Liver (tissue), 9 donors: ENCODE results near the gene CREM. TPM values are rescaled to one million over a fixed set of nuclear protein-coding genes. Genes with fewer than 3 reads are reported as not detected.

Experiments
- DNase-seq: peaks from one replicate; pipeline ENCODE4 v3.0.0-alpha.2; 2017; ENCODE audit warnings: low spot score
- H3K27ac ChIP-seq, 2 donors: one replicate each; pipeline ENCODE4 v1.7.0; 2013; ENCODE audit warnings: inconsistent platforms in 2 of 2, low read length in 2 of 2, control low read depth in 1 of 2, low read depth in 1 of 2, mild to moderate bottlenecking in 1 of 2
- H3K27me3 ChIP-seq, 4 donors: one replicate each; pipeline versions ENCODE4 v1.6.1 to v1.7.0; 2013; ENCODE audit warnings: low read length in 3 of 4, inconsistent platforms in 1 of 4, mild to moderate bottlenecking in 1 of 4, moderate library complexity in 1 of 4; ENCODE audit not compliant: control insufficient read depth in 4 of 4, insufficient read depth in 4 of 4
- H3K36me3 ChIP-seq, 4 donors: one replicate each; pipeline versions ENCODE4 v1.6.1 to v1.7.0; 2013; ENCODE audit warnings: low read length in 3 of 4, mild to moderate bottlenecking in 3 of 4, low read depth in 1 of 4, moderate library complexity in 1 of 4; ENCODE audit not compliant: control insufficient read depth in 4 of 4, insufficient read depth in 3 of 4
- H3K4me1 ChIP-seq, 4 donors: one replicate each; pipeline versions ENCODE4 v1.6.1 to v1.7.0; 2013; ENCODE audit warnings: low read length in 3 of 4, mild to moderate bottlenecking in 3 of 4, moderate library complexity in 1 of 4; ENCODE audit not compliant: control insufficient read depth in 4 of 4, insufficient read depth in 4 of 4
- H3K4me3 ChIP-seq, 3 donors: one replicate each; pipeline versions ENCODE4 v1.6.1 to v1.7.0; 2013; ENCODE audit warnings: low read length in 3 of 3, control low read depth in 1 of 3, low read depth in 1 of 3, mild to moderate bottlenecking in 1 of 3
- H3K9ac ChIP-seq, 2 donors: one replicate each; pipeline ENCODE4 v1.7.0; 2013; ENCODE audit warnings: low read length in 2 of 2, mild to moderate bottlenecking in 2 of 2, moderate library complexity in 2 of 2, control low read depth in 1 of 2, low read depth in 1 of 2
- H3K9me3 ChIP-seq, 4 donors: one replicate each; pipeline versions ENCODE4 v1.6.1 to v1.7.0; 2013; ENCODE audit warnings: low read length in 3 of 4; ENCODE audit not compliant: control insufficient read depth in 4 of 4
- ATF3 ChIP-seq: IDR thresholded peaks from 2 replicates; pipeline ENCODE4 v1.6.1; 2016; ENCODE audit warnings: antibody characterized with exemption
- CTCF ChIP-seq: fragments of 150-350 bp; IDR thresholded peaks from 2 replicates; pipeline ENCODE4 v1.5.1; 2017; ENCODE audit warnings: improper control_type of control experiment, low read depth, low read length; ENCODE audit not compliant: missing input control
- EGR1 ChIP-seq, 2 donors: IDR thresholded peaks; 2 replicates each; pipeline ENCODE4 v1.6.1; 2016 to 2018; ENCODE audit warnings: antibody characterized with exemption in 2 of 2, low read depth in 2 of 2
- FOXA1 ChIP-seq: IDR thresholded peaks from 2 replicates; pipeline ENCODE4 v1.6.1; 2016; ENCODE audit warnings: antibody characterized with exemption
- FOXA2 ChIP-seq: IDR thresholded peaks from 2 replicates; pipeline ENCODE4 v1.6.1; 2016; ENCODE audit warnings: antibody characterized with exemption
- GABPA ChIP-seq, 2 donors: IDR thresholded peaks in 1 of 2; conservative IDR thresholded peaks in 1 of 2; 2 replicates each; pipeline ENCODE4 v1.6.1; 2016; ENCODE audit warnings: antibody characterized with exemption in 2 of 2, mild to moderate bottlenecking in 1 of 2, moderate library complexity in 1 of 2
- HNF4A ChIP-seq, 2 donors: conservative IDR thresholded peaks; 2 replicates each; pipeline ENCODE4 v1.6.1; 2016; ENCODE audit warnings: antibody characterized with exemption in 2 of 2, mild to moderate bottlenecking in 2 of 2
- HNF4G ChIP-seq: IDR thresholded peaks from 2 replicates; pipeline ENCODE4 v1.6.1; 2016; ENCODE audit warnings: antibody characterized with exemption
- JUND ChIP-seq, 2 donors: IDR thresholded peaks; 2 replicates each; pipeline ENCODE4 v1.6.1; 2016; ENCODE audit warnings: antibody characterized with exemption in 2 of 2
- NR2F2 ChIP-seq: IDR thresholded peaks from 2 replicates; pipeline ENCODE4 v1.6.1; 2016; ENCODE audit warnings: antibody characterized with exemption
- RAD21 ChIP-seq, 2 donors: IDR thresholded peaks; 2 replicates each; pipeline ENCODE4 v1.6.1; 2016; ENCODE audit warnings: antibody characterized with exemption in 2 of 2, mild to moderate bottlenecking in 2 of 2
- RXRA ChIP-seq, 2 donors: IDR thresholded peaks; 2 replicates each; pipeline ENCODE4 v1.6.1; 2017 to 2018; ENCODE audit warnings: antibody characterized with exemption in 2 of 2, mild to moderate bottlenecking in 1 of 2
- SP1 ChIP-seq: IDR thresholded peaks from 2 replicates; pipeline ENCODE4 v1.6.1; 2018; ENCODE audit warnings: antibody characterized with exemption, mild to moderate bottlenecking
- TAF1 ChIP-seq: conservative IDR thresholded peaks from 2 replicates; pipeline ENCODE4 v1.6.1; 2016; ENCODE audit warnings: antibody characterized with exemption, mild to moderate bottlenecking
- YY1 ChIP-seq: IDR thresholded peaks from 2 replicates; pipeline ENCODE4 v1.6.1; 2016; ENCODE audit warnings: antibody characterized with exemption, mild to moderate bottlenecking
- ZBTB33 ChIP-seq: IDR thresholded peaks from 2 replicates; pipeline ENCODE4 v1.6.1; 2016; ENCODE audit warnings: antibody characterized with exemption
- WGBS: extraction: QIAGEN DNeasy Blood & Tissue Kit; methylation state at CpG from one replicate; pipeline ENCODE4 v1.1.7; 2013; 5-methylcytosine and 5-hydroxymethylcytosine counted together
- polyA plus RNA-seq, 2 donors: library from polyadenylated mRNA; stranded (reverse) in 1 of 2; unstranded in 1 of 2; fragments of 200-250 nt in 1 of 2; fragments of >200 nt in 1 of 2; fragmentation: Nextera tagmentation in 1 of 2; extraction: Ambion mirVana in 1 of 2; gene quantifications; one replicate each; pipeline versions ENCODE4 v1.2.1 to v1.2.3, GENCODE V29; 2013 to 2015
- total RNA-seq, 2 donors: library from RNA; depleted of rRNA; stranded (reverse); fragments of >200 nt; gene quantifications; one replicate each; pipeline ENCODE4 v1.2.3, GENCODE V29; 2014
- TF ChIP-seq, protein P1 (sequence below): IDR thresholded peaks from 2 replicates; pipeline ENCODE4 v1.6.1; 2016; ENCODE audit warnings: antibody characterized with exemption
- TF ChIP-seq, protein P2 (sequence below): IDR thresholded peaks from 2 replicates; pipeline ENCODE4 v1.6.1; 2016; ENCODE audit warnings: antibody characterized with exemption, mild to moderate bottlenecking
- donor health status: healthy.
- donor health status: healthy.
- donor health status: healthy.
- donor health status: healthy.
- donor health status: healthy.

The CREM gene
- total and polyA plus RNA-seq, 4 donors: 14.8 to 25.5 (median 22.2) TPM

- Histone ChIP-seq H3K9ac (no peak overlapping the region), H3K4me1 (no peaks in the 10 kb centered on the region), H3K27ac (no peak overlapping the region), H3K9me3 (no peaks in the 10 kb centered on the region), H3K4me3 (no peak overlapping the region), H3K27me3 (no peaks in the 10 kb centered on the region), H3K36me3 (no peaks in the 10 kb centered on the region)
- TF ChIP-seq, protein P1, sequence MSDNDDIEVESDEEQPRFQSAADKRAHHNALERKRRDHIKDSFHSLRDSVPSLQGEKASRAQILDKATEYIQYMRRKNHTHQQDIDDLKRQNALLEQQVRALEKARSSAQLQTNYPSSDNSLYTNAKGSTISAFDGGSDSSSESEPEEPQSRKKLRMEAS: no peak
- TF ChIP-seq CTCF (no peak), TAF1 (no peak), EGR1 (IDR thresholded peaks at IDR 0.05; ENCODE audit: low read depth in 2 of 2) (no peak), NR2F2 (no peak), FOXA2 (no peak), FOXA1 (no peak), ZBTB33 (no peak), JUND (IDR thresholded peaks at IDR 0.05) (no peak), SP1 (no peak), HNF4G (no peak), YY1 (no peak), RXRA (IDR thresholded peaks at IDR 0.05) (no peak), RAD21 (IDR thresholded peaks at IDR 0.05) (no peak), GABPA (IDR thresholded peaks at IDR 0.05 in 1 of 2, conservative IDR thresholded peaks at IDR 0.05 in 1 of 2) (no peak), ATF3 (no peak)
- TF ChIP-seq, protein P2, sequence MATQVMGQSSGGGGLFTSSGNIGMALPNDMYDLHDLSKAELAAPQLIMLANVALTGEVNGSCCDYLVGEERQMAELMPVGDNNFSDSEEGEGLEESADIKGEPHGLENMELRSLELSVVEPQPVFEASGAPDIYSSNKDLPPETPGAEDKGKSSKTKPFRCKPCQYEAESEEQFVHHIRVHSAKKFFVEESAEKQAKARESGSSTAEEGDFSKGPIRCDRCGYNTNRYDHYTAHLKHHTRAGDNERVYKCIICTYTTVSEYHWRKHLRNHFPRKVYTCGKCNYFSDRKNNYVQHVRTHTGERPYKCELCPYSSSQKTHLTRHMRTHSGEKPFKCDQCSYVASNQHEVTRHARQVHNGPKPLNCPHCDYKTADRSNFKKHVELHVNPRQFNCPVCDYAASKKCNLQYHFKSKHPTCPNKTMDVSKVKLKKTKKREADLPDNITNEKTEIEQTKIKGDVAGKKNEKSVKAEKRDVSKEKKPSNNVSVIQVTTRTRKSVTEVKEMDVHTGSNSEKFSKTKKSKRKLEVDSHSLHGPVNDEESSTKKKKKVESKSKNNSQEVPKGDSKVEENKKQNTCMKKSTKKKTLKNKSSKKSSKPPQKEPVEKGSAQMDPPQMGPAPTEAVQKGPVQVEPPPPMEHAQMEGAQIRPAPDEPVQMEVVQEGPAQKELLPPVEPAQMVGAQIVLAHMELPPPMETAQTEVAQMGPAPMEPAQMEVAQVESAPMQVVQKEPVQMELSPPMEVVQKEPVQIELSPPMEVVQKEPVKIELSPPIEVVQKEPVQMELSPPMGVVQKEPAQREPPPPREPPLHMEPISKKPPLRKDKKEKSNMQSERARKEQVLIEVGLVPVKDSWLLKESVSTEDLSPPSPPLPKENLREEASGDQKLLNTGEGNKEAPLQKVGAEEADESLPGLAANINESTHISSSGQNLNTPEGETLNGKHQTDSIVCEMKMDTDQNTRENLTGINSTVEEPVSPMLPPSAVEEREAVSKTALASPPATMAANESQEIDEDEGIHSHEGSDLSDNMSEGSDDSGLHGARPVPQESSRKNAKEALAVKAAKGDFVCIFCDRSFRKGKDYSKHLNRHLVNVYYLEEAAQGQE: no peak
- no peak for DNase-seq
- WGBS: 87% methylated on average over 5 of the region's 5 CpGs
Measured at GRCh38 chr10:35172574-35172973, 45.9 kb downstream of the CREM start.

DNA sequence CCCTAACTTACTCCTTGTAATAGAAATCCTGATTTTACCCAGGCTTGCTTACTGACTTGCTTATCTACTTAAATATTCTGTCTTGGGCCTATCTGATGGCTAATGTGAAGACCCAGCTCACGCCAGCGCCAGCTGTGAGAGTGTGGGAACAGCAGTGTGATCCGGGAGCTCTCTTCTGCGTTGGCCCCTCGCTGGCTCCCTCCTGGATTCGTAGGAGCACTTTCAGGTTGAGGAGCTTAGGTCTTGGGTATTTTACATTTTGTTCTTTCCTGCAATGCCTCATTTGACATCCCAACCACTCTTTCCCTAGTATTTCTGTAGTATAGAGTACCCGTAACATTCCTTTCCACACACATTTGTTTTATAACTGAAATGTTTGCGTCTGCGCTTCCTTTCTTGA is 51.7 kb downstream of the CREM start:
- Histone ChIP-seq H3K9ac (no peak overlapping the region), H3K4me1 (no peaks in the 10 kb centered on the region), H3K27me3 (no peaks in the 10 kb centered on the region), H3K4me3 (no peak overlapping the region), H3K36me3 (peaks cover 0 to 2% (median 0%) of the 10 kb centered on the region in 4 donors), H3K27ac (no peak overlapping the region), H3K9me3 (no peaks in the 10 kb centered on the region)
- 96% methylated on average over 9 of the region's 9 CpGs for WGBS
- no peak for TF ChIP-seq NR2F2
- TF ChIP-seq TAF1: no peak
- TF ChIP-seq RAD21 (IDR thresholded peaks at IDR 0.05): no peak
- no peak for TF ChIP-seq HNF4A (conservative IDR thresholded peaks at IDR 0.05)
- no peak for TF ChIP-seq HNF4G
- no peak for TF ChIP-seq FOXA2
- no peak for TF ChIP-seq CTCF
- TF ChIP-seq JUND (IDR thresholded peaks at IDR 0.05): no peak
- TF ChIP-seq, protein P2: no peak
- TF ChIP-seq SP1: no peak
- no peak for TF ChIP-seq EGR1 (IDR thresholded peaks at IDR 0.05; ENCODE audit: low read depth in 2 of 2)
- TF ChIP-seq ATF3: no peak
- TF ChIP-seq GABPA (IDR thresholded peaks at IDR 0.05 in 1 of 2, conservative IDR thresholded peaks at IDR 0.05 in 1 of 2): no peak
- no peak for DNase-seq
